ENCODE data around the gene B3GAT3. TPM values are rescaled to one million over a fixed set of nuclear protein-coding genes. Genes with fewer than 3 reads are reported as not detected.
"Not testable (repeated sequence)": the region's sequence is repeated elsewhere in the genome, so short reads cannot be mapped to it uniquely, and the experiment has no call there.

The B3GAT3 gene
- polyA plus RNA-seq, 3 donors = 18.5 to 44.9 (median 19.0) TPM

- Histone ChIP-seq H3K4me1 (ENCODE audit: control insufficient read depth in 1 of 2, insufficient read depth in 2 of 2, low read length in 2 of 2) (peaks cover 18 to 24% of the 10 kb centered on the region in 2 donors), H3K27me3 (ENCODE audit: control insufficient read depth in 2 of 2, insufficient read depth in 2 of 2, low read length in 2 of 2) (no peaks in the 10 kb centered on the region), H3K4me3 (replicated peaks in 1 of 3; ENCODE audit: low read depth in 2 of 3, low read length in 3 of 3) (peak overlapping the region in 2 of 3 experiments; percentile 27 to 91), H2AFZ (ENCODE audit: insufficient read depth, low read depth, low read length, poor library complexity, severe bottlenecking) (peak overlapping the region; percentile 77), H3K79me2 (ENCODE audit: insufficient read depth, low read length) (peaks cover 21% of the 10 kb centered on the region), H3K9me3 (replicated peaks in 1 of 2; ENCODE audit: control insufficient read depth in 1 of 2, insufficient read depth in 1 of 2, low read length in 2 of 2) (no peaks in the 10 kb centered on the region), H4K20me1 (ENCODE audit: insufficient read depth, low read length) (no peaks in the 10 kb centered on the region), H3K9ac (ENCODE audit: insufficient read depth, low read length, poor library complexity, severe bottlenecking) (peak overlapping the region; percentile 72), H3K36me3 (replicated peaks in 1 of 2; ENCODE audit: control insufficient read depth in 1 of 2, insufficient read depth in 2 of 2, low read length in 2 of 2) (peaks cover 25 to 38% of the 10 kb centered on the region in 2 donors), H3K27ac (ENCODE audit: low read depth in 1 of 2, low read length in 2 of 2) (peak overlapping the region; percentile 75 to 95), H3K4me2 (replicated peaks; ENCODE audit: extremely low read depth, low read length, poor library complexity, severe bottlenecking) (peak overlapping the region; percentile 97)
- intact Hi-C loops (cut with micrococcal nuclease) = no loop called here
- peaks cover 18% of the 10 kb centered on the region for H3K4me1 Mint-ChIP-seq
- WGBS (ENCODE audit: insufficient coverage) = no CpG with 5 or more reads among the region's 7 CpGs
- peak overlapping the region; percentile 92 to 97 (median 95) for H3K27ac Mint-ChIP-seq
- peaks cover 0 to 3% (median 0%) of the 10 kb centered on the region in 3 donors for H3K27me3 Mint-ChIP-seq (ENCODE audit: low read depth in 3 of 3)
- H3K9me3 Mint-ChIP-seq = no peaks in the 10 kb centered on the region
- no peak for TF ChIP-seq CTCF (IDR thresholded peaks at IDR 0.05)
- H3K36me3 Mint-ChIP-seq = peaks cover 34 to 50% of the 10 kb centered on the region in 2 donors
- H3K4me3 Mint-ChIP-seq = peak overlapping the region; percentile 89 to 96
- DNase-seq = no peak
Observed at GRCh38 chr11:62622476-62623089, 797 bp upstream of the B3GAT3 start.

- H3K27ac Mint-ChIP-seq = peak overlapping the region; percentile 84 to 97 (median 94)
- Histone ChIP-seq H3K4me2 (replicated peaks; ENCODE audit: extremely low read depth, low read length, poor library complexity, severe bottlenecking) (peak overlapping the region; percentile 97), H3K27ac (ENCODE audit: low read depth in 1 of 2, low read length in 2 of 2) (peak overlapping the region; percentile 76 to 95), H3K9ac (ENCODE audit: insufficient read depth, low read length, poor library complexity, severe bottlenecking) (peak overlapping the region; percentile 72), H3K4me3 (replicated peaks in 1 of 3; ENCODE audit: low read depth in 2 of 3, low read length in 3 of 3) (peak overlapping the region; percentile 69 to 91 (median 87)), H3K79me2 (ENCODE audit: insufficient read depth, low read length) (peaks cover 21% of the 10 kb centered on the region), H3K36me3 (replicated peaks in 1 of 2; ENCODE audit: control insufficient read depth in 1 of 2, insufficient read depth in 2 of 2, low read length in 2 of 2) (peaks cover 21 to 38% of the 10 kb centered on the region in 2 donors), H3K9me3 (replicated peaks in 1 of 2; ENCODE audit: control insufficient read depth in 1 of 2, insufficient read depth in 1 of 2, low read length in 2 of 2) (no peaks in the 10 kb centered on the region), H4K20me1 (ENCODE audit: insufficient read depth, low read length) (no peaks in the 10 kb centered on the region), H2AFZ (ENCODE audit: insufficient read depth, low read depth, low read length, poor library complexity, severe bottlenecking) (peak overlapping the region; percentile 91), H3K27me3 (ENCODE audit: control insufficient read depth in 2 of 2, insufficient read depth in 2 of 2, low read length in 2 of 2) (no peaks in the 10 kb centered on the region), H3K4me1 (ENCODE audit: control insufficient read depth in 1 of 2, insufficient read depth in 2 of 2, low read length in 2 of 2) (peaks cover 18 to 24% of the 10 kb centered on the region in 2 donors)
- H3K4me3 Mint-ChIP-seq = peak overlapping the region; percentile 96 to 99
- no peaks in the 10 kb centered on the region for H3K9me3 Mint-ChIP-seq
- peaks cover 18% of the 10 kb centered on the region for H3K4me1 Mint-ChIP-seq
- H3K27me3 Mint-ChIP-seq (ENCODE audit: low read depth in 3 of 3) = no peaks in the 10 kb centered on the region
- 16% methylated on average over 5 of the region's 8 CpGs for WGBS (ENCODE audit: insufficient coverage)
- peaks cover 33 to 50% of the 10 kb centered on the region in 2 donors for H3K36me3 Mint-ChIP-seq
- TF ChIP-seq CTCF (IDR thresholded peaks at IDR 0.05) = no peak
- intact Hi-C loops (cut with micrococcal nuclease) = no loop called here
- DNase-seq = no peak
Observed at GRCh38 chr11:62621027-62621566, 689 bp downstream of the B3GAT3 start.

GRCh38 chr11:62616957-62617356 lies 4.8 kb downstream of the B3GAT3 start:
- not testable (repeated sequence) for H3K4me3 Mint-ChIP-seq
- 94% methylated on average over 2 of the region's 14 CpGs for WGBS (ENCODE audit: insufficient coverage)

More at GRCh38 chr11:62616957-62617356, 4.8 kb downstream of the B3GAT3 start:
- H3K27me3 ChIP-seq (ENCODE audit: control insufficient read depth in 2 of 2, insufficient read depth in 2 of 2, low read length in 2 of 2); H2AFZ ChIP-seq (ENCODE audit: insufficient read depth, low read depth, low read length, poor library complexity, severe bottlenecking); H3K4me3 ChIP-seq (replicated peaks in 1 of 3; ENCODE audit: low read depth in 2 of 3, low read length in 3 of 3); H3K27me3 Mint-ChIP-seq (ENCODE audit: low read depth in 3 of 3); H3K27ac Mint-ChIP-seq; H3K9me3 ChIP-seq (replicated peaks in 1 of 2; ENCODE audit: control insufficient read depth in 1 of 2, insufficient read depth in 1 of 2, low read length in 2 of 2); DNase-seq; H3K4me2 ChIP-seq (replicated peaks; ENCODE audit: extremely low read depth, low read length, poor library complexity, severe bottlenecking); H4K20me1 ChIP-seq (ENCODE audit: insufficient read depth, low read length); H3K9ac ChIP-seq (ENCODE audit: insufficient read depth, low read length, poor library complexity, severe bottlenecking); H3K9me3 Mint-ChIP-seq; H3K27ac ChIP-seq (ENCODE audit: low read depth in 1 of 2, low read length in 2 of 2): not testable (repeated sequence)
- H3K4me1 Mint-ChIP-seq = peaks cover 20% of the 10 kb centered on the region
- peaks cover 21% of the 10 kb centered on the region for H3K79me2 ChIP-seq (ENCODE audit: insufficient read depth, low read length)
- H3K36me3 Mint-ChIP-seq = peaks cover 25 to 45% of the 10 kb centered on the region in 2 donors
- peaks cover 18 to 26% of the 10 kb centered on the region in 2 donors for H3K4me1 ChIP-seq (ENCODE audit: control insufficient read depth in 1 of 2, insufficient read depth in 2 of 2, low read length in 2 of 2)
- intact Hi-C loops (cut with micrococcal nuclease) = loop anchor here in 1 of 2 donors (10.0 kb wide), 1 partner anchor 238 kb away; no protein-coding TSS in a partner anchor
- peaks cover 14 to 32% of the 10 kb centered on the region in 2 donors for H3K36me3 ChIP-seq (replicated peaks in 1 of 2; ENCODE audit: control insufficient read depth in 1 of 2, insufficient read depth in 2 of 2, low read length in 2 of 2)

Measured in CD14-positive monocyte (primary cell).